ENCODE data around the gene JAZF1.
"Not testable (repeated sequence)": the region's sequence is repeated elsewhere in the genome, so short reads cannot be mapped to it uniquely, and the experiment has no call there.

Gene JAZF1

DNA sequence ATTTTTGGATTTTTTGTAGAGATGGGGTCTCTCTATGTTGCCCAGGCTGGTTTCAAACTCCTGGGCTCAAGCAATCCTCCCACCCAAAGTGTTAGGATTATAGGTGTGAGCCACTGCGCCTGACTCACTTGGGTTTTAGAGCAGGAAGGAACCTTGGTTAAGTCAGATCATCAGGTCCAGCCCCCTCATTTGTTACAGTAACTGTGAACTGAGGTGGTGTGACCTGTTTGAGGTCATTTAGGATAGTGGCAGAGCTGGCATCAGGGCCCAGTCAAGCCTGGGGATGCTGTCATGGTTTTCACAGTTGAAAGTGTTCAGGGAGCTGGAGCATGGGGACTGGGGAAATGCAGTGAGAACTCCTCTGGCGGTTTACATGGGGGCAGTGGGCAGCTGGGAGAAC is 281.0 kb downstream of the JAZF1 start:
- Mint-ChIP-seq H3K27ac (no peak overlapping the region), H3K4me3 (no peak overlapping the region), H3K9me3 (no peaks in the 10 kb centered on the region), H3K27me3 (no peaks in the 10 kb centered on the region), H3K4me1 (peaks cover 44% of the 10 kb centered on the region), H3K36me3 (peaks cover 5% of the 10 kb centered on the region)
- no peak for ATAC-seq (ENCODE audit: low read depth)
- DNase-seq (ENCODE audit: low spot score in 2 of 2) = no peak

DNA sequence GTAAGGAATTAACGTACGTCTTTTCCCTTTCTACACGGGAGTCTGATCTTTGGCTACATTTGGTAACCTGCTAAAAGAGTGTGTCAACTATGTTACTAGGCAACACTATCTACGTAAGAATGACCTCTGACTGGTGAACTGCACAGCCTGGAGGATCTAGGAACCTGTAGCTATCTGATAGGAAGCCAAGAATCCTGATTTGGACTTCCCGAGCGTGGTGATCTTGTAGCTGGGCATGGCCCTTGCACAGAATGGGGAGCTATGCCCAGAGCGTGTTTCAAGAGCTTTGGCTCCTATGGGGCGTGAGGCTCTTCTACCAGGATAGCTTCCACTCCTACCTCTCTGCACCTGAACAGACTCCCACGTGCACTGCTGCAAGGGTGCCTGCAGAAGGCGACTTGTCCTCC is 283.2 kb downstream of the JAZF1 start:
- DNase-seq (ENCODE audit: low spot score in 2 of 2) (no peak), ATAC-seq (ENCODE audit: low read depth) (no peak)
- no peaks in the 10 kb centered on the region for H3K9me3 Mint-ChIP-seq
- H3K36me3 Mint-ChIP-seq = peaks cover 18% of the 10 kb centered on the region
- H3K4me1 Mint-ChIP-seq = peaks cover 39% of the 10 kb centered on the region
- H3K27me3 Mint-ChIP-seq = no peaks in the 10 kb centered on the region
- no peak overlapping the region for H3K27ac Mint-ChIP-seq
- H3K4me3 Mint-ChIP-seq = no peak overlapping the region

DNA sequence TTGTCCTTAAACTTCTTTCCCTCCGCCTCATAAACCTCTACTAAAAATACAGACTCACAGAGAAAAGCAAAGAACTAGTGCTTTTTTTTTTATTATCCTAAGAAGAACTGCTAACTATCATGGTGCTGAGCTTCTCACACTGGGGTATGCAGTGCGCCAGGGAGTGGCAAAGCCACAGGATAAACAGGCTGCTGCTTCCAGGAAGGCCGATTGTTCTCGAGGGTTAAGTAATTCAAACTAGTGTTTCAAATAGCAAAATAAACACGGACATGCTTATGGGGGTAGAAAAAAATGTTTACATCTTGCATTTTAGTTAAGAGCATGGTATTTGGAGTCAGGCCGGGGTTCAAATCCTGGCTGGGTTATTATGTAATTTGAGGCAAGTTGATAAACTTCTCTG is 283.6 kb downstream of the JAZF1 start:
- Mint-ChIP-seq H3K36me3 (peaks cover 19% of the 10 kb centered on the region), H3K4me3 (no peak overlapping the region), H3K27ac (no peak overlapping the region), H3K9me3 (no peaks in the 10 kb centered on the region), H3K4me1 (peaks cover 37% of the 10 kb centered on the region), H3K27me3 (no peaks in the 10 kb centered on the region)
- ATAC-seq (ENCODE audit: low read depth) (no peak), DNase-seq (ENCODE audit: low spot score in 2 of 2) (no peak)

DNA sequence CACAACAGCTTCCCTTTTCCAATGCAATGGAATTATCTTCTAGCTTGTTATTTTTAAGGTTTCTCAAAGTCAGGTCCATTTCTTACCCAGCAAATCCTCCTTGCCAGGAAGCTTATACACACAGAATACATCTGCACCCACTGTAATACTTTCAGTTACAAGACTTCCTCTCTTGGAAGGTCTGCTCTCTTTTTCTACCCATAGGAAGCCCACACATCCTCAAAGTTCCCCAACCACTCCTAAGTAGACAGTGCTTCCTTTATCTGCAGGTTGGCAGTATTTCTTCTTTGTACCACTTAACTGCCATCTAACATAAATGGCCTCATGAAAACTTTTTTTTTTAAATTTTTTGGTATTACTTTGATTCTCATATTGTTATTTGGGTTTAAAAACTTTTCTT is 285.0 kb downstream of the JAZF1 start:
- ATAC-seq (ENCODE audit: low read depth) = no peak

DNA sequence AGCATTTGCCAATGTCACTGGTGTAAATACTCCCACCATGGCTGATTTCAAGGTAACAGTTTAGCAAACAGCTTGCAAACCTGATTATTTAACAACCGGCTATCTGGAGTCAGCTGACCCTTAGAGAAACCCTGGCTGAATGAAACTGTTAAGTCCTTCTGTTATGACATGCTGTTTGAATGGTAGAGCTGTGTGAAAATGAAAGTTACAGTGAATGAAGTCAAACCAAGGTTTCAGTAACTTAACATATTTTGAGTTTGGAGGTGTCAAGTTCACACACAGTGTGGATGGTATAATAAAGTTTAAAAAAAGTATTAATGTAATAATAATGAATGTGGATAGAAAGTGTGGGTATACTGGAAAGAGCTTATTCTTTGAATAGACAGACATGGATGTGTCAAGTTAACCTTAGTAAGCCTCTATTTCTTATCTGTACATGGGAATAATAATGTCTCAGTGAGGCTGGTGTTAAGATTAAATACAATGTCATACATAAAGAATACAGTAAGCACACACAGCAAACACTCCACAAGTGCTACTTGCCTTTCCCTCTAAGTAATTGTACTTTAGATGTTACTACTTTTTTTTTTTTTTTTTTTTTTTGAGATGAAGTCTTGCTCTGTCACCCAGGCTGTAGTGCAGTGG is 290.3 kb downstream of the JAZF1 start:
- no peak for ATAC-seq (ENCODE audit: low read depth)
- Mint-ChIP-seq H3K36me3 (peaks cover 37% of the 10 kb centered on the region), H3K27me3 (no peaks in the 10 kb centered on the region), H3K4me1 (peaks cover 4% of the 10 kb centered on the region), H3K9me3 (no peaks in the 10 kb centered on the region), H3K27ac (no peak overlapping the region), H3K4me3 (no peak overlapping the region)
- no peak for DNase-seq (ENCODE audit: low spot score in 2 of 2)

More for the DNA sequence above, 285.0 kb downstream of the JAZF1 start:
- peaks cover 33% of the 10 kb centered on the region for H3K4me1 Mint-ChIP-seq
- peak overlapping the region; percentile 15 for H3K27ac Mint-ChIP-seq
- H3K4me3 Mint-ChIP-seq = no peak overlapping the region
- peaks cover 24% of the 10 kb centered on the region for H3K36me3 Mint-ChIP-seq
- no peak for DNase-seq (ENCODE audit: low spot score in 2 of 2)
- no peaks in the 10 kb centered on the region for H3K9me3 Mint-ChIP-seq
- no peaks in the 10 kb centered on the region for H3K27me3 Mint-ChIP-seq

DNA sequence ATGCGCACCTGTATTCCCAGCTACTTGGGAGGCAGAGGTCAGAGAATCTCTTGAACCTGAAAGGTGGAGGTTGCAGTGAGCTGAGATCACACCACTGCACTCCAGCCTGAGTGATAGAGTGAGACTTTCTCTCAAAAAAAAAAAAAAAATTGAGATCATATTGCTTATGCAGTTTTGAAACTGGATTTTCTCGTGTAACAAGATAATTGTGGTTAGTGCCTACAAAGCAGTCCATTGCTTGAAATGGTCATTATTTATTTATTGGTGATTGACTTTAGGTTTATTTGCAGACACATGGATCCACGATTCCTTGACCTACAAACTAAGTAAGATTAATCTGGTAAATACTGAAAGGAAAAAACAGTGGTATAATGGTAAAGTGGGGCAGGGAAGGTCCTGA is 290.8 kb downstream of the JAZF1 start:
- H3K4me1 Mint-ChIP-seq = peaks cover 4% of the 10 kb centered on the region
- no peak overlapping the region for H3K4me3 Mint-ChIP-seq
- H3K36me3 Mint-ChIP-seq = peaks cover 38% of the 10 kb centered on the region
- ATAC-seq (ENCODE audit: low read depth) (no peak), DNase-seq (ENCODE audit: low spot score in 2 of 2) (no peak)
- H3K9me3 Mint-ChIP-seq = no peaks in the 10 kb centered on the region
- no peak overlapping the region for H3K27ac Mint-ChIP-seq
- no peaks in the 10 kb centered on the region for H3K27me3 Mint-ChIP-seq

DNA sequence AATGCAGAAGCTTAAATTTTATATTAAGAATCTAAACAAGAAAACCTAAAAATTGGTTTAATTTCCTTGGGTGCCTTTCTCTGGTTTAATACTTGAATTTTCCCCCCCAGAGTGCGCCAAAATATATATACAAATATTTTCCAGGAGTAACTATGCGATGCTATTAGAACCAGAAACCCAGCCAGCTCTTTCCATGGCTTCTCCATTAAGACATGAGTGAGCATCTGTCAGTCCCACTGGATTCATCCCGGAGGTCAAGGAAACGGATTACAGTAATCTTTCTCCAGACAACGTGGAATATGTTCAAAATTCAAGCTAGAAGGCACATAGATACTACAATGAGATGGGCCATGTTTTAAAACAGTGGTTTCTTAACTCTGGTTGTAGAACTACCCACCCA is 291.9 kb downstream of the JAZF1 start:
- Mint-ChIP-seq H3K27me3 (no peaks in the 10 kb centered on the region), H3K4me1 (peaks cover 2% of the 10 kb centered on the region)
- no peak for ATAC-seq (ENCODE audit: low read depth)

DNA sequence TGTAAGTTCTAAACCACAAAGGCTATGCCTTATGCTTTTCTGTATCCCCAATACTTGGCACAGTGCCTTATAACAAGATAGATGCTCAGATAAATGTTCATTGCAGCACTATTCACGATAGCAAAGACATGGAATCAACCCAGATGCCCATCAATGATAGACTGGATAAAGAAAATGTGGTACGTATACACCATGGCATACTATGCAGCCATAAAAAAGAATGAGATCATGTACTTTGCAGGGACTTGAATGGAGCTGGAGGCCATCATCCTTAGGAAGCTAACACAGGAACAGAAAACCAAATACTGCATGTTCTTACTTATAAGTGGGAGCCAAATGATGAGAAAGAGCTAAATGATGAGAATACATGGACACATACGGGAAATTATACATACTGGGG is 293.9 kb downstream of the JAZF1 start:
- not testable (repeated sequence) for ATAC-seq (ENCODE audit: low read depth); H3K27ac Mint-ChIP-seq; DNase-seq (ENCODE audit: low spot score in 2 of 2); H3K4me3 Mint-ChIP-seq; H3K27me3 Mint-ChIP-seq; H3K9me3 Mint-ChIP-seq; H3K4me1 Mint-ChIP-seq
- H3K36me3 Mint-ChIP-seq = peaks cover 26% of the 10 kb centered on the region

More for the DNA sequence above, 291.9 kb downstream of the JAZF1 start:
- Mint-ChIP-seq H3K27ac (no peak overlapping the region), H3K4me3 (no peak overlapping the region), H3K36me3 (peaks cover 36% of the 10 kb centered on the region), H3K9me3 (no peaks in the 10 kb centered on the region)
- no peak for DNase-seq (ENCODE audit: low spot score in 2 of 2)

DNA sequence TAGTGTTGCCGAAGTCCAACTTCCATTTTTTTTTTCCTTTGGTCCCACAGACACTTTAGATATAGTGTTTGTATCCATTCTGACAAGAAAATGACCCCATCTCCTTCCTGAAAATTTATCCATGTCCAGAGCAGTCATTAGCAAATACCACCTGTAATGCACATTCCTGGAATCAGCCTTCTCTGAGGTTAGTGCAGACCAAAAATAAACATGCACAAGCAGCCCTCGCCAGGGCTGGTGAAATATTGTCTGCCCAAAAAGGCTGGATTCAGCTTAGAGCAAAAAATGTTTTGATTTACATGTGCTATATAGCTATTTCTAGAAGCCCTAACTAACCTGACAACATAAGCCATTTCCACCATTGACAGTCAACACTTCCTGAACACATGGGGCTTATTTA is 294.9 kb downstream of the JAZF1 start:
- no peaks in the 10 kb centered on the region for H3K27me3 Mint-ChIP-seq

DNA sequence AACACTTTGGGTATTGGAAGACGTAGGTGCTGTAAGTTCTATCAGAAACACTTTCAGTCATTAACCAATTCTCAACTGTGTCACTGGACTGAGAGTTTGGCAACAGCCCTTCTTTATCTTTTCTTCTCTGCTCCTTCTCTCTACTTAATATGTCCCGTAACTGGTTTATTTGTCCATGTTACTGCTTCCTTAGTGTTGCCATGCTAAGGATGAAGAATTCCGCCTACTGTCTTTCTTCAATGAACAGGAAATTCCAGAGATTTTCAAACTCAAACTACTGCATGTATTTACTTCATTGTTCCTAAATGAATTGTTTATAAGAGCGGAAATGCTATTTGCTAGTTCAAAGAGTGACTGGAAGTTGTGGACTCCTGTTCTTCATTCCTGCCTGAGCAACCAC is 296.9 kb downstream of the JAZF1 start:
- ATAC-seq (ENCODE audit: low read depth) (no peak), DNase-seq (ENCODE audit: low spot score in 2 of 2) (no peak)
- peaks cover 5% of the 10 kb centered on the region for H3K4me1 Mint-ChIP-seq
- H3K36me3 Mint-ChIP-seq = peaks cover 22% of the 10 kb centered on the region
- no peaks in the 10 kb centered on the region for H3K27me3 Mint-ChIP-seq
- no peak overlapping the region for H3K4me3 Mint-ChIP-seq
- no peaks in the 10 kb centered on the region for H3K9me3 Mint-ChIP-seq
- H3K27ac Mint-ChIP-seq = no peak overlapping the region

More for the DNA sequence above, 294.9 kb downstream of the JAZF1 start:
- no peak overlapping the region for H3K27ac Mint-ChIP-seq
- peaks cover 24% of the 10 kb centered on the region for H3K36me3 Mint-ChIP-seq
- H3K4me1 Mint-ChIP-seq = peaks cover 5% of the 10 kb centered on the region
- ATAC-seq (ENCODE audit: low read depth) (no peak), DNase-seq (ENCODE audit: low spot score in 2 of 2) (no peak)
- no peaks in the 10 kb centered on the region for H3K9me3 Mint-ChIP-seq
- H3K4me3 Mint-ChIP-seq = no peak overlapping the region

DNA sequence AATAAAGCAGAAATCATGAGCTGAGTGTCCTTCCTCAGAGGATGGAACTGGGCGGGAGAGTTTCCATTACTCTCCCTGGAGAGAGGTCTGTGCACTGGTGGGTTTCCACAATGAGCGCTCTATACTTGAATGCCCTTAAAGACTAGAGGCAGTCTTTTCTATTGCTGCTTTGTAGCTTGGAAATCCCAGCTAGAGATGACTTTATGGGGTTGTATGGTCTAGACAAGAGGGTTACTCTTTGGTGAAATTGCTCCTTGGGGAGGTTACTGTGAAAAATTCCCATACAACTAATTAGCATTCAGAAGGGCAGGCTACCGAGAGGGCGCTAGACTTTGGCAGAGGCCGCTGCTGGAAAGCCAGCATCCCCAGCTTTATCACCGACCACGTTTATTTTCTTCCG is 303.8 kb downstream of the JAZF1 start:
- ATAC-seq (ENCODE audit: low read depth) = no peak
- H3K4me1 Mint-ChIP-seq = peaks cover 3% of the 10 kb centered on the region

DNA sequence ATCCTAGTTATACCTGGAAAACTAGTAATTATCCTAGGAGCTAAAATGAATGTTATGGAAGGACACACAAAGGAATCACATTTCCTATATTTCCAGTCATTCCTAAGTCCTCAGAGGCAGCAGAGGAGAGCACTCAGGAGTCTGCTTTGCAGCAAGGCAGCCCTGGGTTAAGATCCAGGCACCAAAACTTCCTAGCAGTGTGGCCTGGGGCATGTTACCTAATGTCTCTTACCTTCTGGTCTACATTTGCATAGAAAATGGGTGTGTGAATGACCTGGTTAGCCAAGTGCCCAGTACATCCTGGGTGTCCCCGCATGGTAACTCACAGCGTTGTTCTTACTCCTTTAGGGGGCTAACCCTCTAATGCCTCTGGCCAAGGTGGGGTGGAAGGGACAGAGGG is 304.8 kb downstream of the JAZF1 start:
- H3K36me3 Mint-ChIP-seq = peaks cover 17% of the 10 kb centered on the region
- DNase-seq (ENCODE audit: low spot score in 2 of 2) (no peak), ATAC-seq (ENCODE audit: low read depth) (no peak)
- H3K27me3 Mint-ChIP-seq = no peaks in the 10 kb centered on the region
- no peaks in the 10 kb centered on the region for H3K9me3 Mint-ChIP-seq
- H3K27ac Mint-ChIP-seq = no peak overlapping the region
- H3K4me3 Mint-ChIP-seq = no peak overlapping the region
- H3K4me1 Mint-ChIP-seq = peaks cover 3% of the 10 kb centered on the region

More for the DNA sequence above, 303.8 kb downstream of the JAZF1 start:
- Mint-ChIP-seq H3K9me3 (no peaks in the 10 kb centered on the region), H3K27me3 (no peaks in the 10 kb centered on the region), H3K4me3 (no peak overlapping the region), H3K27ac (no peak overlapping the region), H3K36me3 (peaks cover 17% of the 10 kb centered on the region)
- DNase-seq (ENCODE audit: low spot score in 2 of 2) = no peak

DNA sequence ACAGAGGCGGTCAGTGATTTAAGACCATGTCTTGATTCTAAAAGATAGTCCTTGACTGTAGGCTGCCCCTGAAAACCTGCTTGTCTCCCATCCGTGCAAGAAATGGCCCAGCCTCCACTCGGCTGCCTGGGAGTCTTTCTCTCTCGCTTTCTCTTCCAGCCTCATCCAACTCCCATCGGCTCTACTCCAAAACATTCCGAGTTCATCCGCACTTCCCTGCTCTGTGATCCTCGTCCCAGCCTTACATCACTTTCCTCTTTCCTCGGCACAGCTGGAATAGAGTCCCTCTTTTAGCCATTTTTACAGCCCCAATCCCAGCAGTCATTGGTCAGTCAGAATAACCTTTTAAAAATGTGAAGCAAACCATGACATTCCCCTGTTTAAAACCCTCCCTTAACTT is 305.5 kb downstream of the JAZF1 start:
- Mint-ChIP-seq H3K4me3 (no peak overlapping the region), H3K4me1 (peaks cover 3% of the 10 kb centered on the region), H3K27ac (no peak overlapping the region), H3K36me3 (peaks cover 19% of the 10 kb centered on the region), H3K9me3 (no peaks in the 10 kb centered on the region), H3K27me3 (no peaks in the 10 kb centered on the region)
- DNase-seq (ENCODE audit: low spot score in 2 of 2) (no peak), ATAC-seq (ENCODE audit: low read depth) (no peak)

DNA sequence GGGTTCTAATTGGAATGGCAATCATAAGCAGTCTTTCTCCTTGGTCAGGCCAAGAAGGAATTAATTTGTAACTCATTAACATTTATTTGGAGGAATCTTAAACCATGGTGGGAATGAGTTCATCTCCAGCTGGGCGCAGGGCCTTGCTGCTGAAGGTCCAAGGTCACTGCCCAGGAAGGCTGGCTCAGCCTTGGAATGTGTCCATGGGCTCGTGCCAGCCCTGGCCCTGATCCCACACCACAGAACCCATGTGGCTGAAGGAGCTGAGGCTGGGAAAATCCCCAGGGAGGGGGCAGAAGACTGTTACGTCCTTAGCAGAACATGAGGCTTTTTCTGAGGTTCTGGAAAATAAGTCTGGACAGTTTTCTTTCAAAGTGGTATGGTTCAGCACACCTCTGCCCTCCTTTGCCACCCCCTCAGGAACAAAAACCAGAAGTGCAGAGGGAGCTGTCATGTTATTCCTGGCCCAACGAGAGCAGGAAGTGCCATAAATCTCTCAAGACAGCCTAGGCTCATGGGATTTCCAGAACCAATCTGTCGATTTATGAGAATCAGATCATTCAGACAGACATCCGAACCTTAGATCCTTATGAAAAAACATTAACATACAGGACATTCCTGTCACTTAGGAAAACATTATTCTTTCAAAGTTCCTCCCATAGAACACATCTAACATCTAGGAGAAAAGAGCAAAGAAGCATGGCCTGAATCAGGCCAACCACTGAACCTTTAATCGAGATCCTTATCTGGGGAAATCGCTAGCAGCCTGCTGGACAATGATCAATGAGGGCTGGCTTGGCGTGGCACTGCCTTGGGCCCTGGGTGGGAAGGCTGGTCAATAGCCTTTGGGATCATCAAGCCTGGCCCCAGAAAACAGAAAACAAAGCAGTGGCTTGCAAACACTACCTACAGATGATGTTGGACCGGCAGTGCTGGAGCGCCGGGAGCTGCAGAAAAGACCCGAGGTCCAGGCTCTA is 306.3 kb downstream of the JAZF1 start:
- ATAC-seq (ENCODE audit: low read depth) (no peak), DNase-seq (ENCODE audit: low spot score in 2 of 2) (no peak)
- Mint-ChIP-seq H3K9me3 (no peaks in the 10 kb centered on the region), H3K27ac (no peak overlapping the region), H3K36me3 (peaks cover 19% of the 10 kb centered on the region), H3K4me3 (no peak overlapping the region), H3K4me1 (peaks cover 3% of the 10 kb centered on the region), H3K27me3 (no peaks in the 10 kb centered on the region)

Data from memory B cell (primary cell).